NCI-H82 (cell line): ENCODE data around the gene PGGHG.
A peak's percentile ranks its signal among the peaks of the same experiment; 100 is the strongest.

Experiments
- DNase-seq: peaks from one replicate; lab custom pipeline; 2025; lab: John Stamatoyannopoulos, UW

The PGGHG gene

DNA sequence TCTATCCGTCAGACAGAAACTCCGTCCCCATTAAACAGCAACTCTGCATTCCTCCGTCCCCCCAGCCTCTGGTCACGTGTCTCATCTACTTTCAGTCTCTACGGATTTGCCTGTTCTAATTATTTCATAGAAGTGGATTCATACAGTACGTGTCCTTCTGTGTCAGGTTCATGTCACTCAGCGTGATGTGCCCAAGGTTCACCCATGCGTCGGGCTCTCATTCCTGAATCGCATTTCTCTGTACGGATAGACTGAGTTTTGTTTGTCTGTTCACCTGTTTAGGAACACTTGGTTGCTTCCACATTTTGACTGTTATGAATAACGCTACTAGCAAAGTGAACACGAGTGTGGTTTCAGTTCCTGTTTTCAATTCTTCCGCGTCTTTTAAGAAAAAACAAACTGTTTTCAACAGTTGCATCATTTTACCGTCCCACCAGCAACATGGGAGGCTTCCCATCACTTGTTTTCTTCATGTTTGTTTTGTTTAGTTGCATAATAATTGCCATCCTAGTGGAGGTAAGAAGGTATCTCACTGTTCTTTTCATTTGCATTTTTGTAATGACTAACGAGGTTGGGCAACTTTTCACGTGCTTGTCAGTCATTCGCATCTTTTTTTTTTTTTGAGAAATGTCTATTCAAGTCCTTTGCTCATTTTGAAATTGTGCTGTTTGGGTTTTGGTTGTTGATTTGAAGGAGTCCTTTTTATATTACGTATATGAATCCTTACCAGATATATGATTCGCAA is 19.6 kb upstream of the PGGHG start:
- no peak for DNase-seq

DNA sequence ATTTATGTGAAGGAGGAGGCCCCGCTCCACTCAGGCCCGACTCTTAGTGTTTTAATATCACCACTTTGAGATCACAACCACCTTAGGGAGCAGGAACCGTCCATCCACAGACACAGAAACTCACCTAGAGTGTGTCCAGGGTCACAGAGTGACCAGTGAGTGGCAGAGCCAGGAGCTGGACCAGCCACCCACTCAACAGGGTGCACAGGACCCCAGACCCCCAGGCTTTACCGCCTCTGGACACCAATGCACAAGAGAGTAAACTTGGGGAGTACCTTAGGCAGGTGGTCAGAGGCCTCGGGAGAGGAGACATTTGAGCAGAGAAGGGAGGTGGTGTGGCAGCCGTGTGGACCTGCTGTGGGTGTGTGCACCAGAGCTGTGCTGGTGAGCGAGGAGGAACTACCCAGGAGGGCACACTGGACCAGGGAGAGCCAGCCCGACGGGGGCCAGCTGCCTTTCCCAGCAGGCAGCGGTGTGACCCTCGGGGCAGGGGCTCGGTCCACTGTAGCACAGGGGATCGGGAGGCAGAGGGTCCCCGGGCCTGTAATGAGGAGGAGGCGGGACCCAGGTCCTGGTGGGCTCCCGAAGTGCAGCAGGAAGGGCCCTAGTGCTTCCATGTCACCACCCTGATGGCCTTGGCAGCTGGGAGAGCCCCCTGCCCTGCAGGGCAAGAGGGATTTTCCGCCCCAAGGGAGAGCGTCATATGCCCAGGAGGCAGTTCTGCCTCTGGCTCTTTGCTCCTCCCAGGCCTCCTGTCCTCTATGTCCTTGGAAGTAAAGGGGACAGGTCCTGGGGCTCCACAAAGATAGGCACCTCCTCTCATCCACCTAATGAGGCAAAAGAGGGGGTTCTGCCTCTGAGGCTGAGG is 18.2 kb upstream of the PGGHG start:
- no peak for DNase-seq

DNA sequence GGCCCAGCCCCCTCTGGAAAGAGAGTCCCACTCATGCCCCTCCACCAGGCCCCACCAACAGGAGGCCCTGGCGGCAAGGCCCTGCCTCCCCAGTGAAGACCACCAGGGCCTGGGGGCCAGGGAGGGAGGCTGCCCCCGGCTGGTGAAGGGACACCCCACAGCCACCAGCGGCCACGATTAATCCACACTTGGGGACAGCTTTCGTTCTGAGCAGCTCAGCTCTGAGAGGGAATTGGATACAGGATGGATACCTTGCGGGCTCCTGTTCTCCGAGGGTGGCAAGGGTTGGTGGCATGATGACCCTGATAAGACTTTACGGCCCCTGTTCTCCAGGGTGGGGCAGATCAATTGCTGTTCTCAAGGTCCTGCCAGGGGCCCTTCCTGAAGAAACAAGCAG is 17.6 kb upstream of the PGGHG start:
- no peak for DNase-seq

GRCh38 chr11:272195-272930 is 16.6 kb upstream of the PGGHG start:
- no peak for DNase-seq

DNA sequence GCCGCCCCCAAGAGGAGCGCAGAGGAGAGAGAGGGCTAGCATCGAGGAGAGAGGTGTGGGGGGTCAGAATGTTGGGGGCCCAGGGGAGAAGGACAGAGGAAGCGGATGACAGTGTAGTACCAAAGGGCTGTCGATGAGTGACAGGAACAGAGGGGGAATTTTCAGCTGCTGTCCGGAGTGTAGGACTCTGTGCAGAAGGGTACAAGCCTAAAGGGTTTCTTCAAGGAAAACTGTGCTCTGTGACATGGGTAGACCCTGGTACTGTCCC is 16.1 kb upstream of the PGGHG start:
- no peak for DNase-seq

GRCh38 chr11:276219-276618 is 12.7 kb upstream of the PGGHG start:
- DNase-seq, result no peak

DNA sequence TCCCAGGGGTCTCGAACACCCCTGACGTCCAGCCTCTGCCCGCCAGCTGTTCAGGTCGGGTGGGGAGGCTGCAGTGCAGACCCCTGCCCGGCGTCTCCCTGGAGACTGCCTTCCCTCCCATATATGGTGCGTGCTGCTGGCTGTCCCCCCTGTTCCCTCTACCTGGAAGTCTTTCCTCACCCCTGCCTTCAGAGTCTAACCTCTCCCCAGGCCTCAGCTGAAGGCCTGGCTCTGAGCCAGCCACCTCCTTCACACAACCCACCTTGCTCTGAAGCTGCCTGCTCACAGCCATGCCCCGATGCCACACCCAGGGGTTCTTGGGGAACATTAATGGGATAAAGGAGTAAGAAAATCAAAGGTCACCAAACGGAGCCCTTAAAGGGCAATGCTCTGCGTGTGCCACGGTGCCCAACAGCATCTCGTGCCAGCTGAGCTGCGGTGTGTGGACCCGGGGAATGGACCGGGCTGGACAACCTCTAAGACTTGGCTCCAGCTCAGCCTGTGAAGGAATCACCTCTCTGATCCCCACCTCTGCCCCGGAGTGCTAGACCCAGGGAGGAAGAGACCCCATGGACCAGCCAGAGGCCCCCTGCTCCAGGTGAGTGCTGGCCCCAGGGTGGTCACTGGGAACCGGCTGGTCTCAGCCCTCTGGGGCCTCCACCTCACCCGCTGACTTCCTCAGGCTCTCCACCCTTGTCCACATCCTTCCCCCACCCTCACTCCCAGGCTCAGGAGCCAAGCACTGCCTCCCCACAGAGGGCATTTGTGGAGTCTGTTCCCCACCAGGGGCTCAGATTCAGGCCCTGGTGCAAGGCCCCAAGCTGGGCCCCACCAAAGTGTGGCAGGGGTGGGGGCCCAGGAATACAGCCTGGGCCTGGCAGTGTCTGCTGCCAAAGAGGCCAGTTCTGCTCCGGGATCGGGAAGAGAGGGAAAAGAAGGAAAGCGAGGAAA is 10.7 kb upstream of the PGGHG start, which contains the start of gene NLRP6:
Gene NLRP6 (plus strand): TSS at position 407 of the 951 bp plus-strand sequence. CDS start 163 bp downstream, at position 570.
- DNase-seq, result no peak

DNA sequence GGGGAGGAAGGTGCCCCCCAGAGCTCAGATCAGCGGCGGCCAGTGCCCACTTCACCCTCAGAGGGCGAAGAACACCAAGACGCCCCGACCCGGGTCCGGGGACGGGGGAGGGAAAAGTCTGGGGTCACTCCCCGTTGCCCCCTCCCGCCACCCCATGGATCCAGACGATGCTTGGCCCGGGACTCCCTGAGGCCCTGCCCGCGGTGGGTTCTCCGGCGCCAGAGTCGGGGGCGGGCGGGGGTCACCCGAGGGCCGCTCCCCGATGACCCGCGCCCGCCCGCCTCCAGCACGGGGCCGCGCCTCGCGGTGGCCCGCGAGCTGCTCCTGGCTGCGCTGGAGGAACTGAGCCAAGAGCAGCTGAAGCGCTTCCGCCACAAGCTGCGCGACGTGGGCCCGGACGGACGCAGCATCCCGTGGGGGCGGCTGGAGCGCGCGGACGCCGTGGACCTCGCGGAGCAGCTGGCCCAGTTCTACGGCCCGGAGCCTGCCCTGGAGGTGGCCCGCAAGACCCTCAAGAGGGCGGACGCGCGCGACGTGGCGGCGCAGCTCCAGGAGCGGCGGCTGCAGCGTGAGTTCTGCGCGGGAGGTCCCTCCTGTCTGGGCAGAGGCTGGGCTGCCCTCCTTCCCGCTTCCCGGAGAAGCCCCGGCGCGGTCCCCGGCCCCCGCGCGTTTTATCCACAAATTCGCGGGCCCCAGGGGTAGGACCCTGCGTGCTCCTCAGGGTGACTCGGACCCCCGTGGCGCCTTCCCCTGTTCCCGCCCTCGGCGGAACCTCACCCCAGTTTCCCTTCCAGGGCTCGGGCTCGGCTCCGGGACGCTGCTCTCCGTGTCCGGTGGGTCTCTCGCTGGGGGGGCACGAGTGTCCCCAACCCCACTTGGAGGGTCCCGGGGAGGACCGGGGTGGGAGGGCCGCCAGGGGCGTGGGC is 9.6 kb upstream of the PGGHG start:
- no peak for DNase-seq

DNA sequence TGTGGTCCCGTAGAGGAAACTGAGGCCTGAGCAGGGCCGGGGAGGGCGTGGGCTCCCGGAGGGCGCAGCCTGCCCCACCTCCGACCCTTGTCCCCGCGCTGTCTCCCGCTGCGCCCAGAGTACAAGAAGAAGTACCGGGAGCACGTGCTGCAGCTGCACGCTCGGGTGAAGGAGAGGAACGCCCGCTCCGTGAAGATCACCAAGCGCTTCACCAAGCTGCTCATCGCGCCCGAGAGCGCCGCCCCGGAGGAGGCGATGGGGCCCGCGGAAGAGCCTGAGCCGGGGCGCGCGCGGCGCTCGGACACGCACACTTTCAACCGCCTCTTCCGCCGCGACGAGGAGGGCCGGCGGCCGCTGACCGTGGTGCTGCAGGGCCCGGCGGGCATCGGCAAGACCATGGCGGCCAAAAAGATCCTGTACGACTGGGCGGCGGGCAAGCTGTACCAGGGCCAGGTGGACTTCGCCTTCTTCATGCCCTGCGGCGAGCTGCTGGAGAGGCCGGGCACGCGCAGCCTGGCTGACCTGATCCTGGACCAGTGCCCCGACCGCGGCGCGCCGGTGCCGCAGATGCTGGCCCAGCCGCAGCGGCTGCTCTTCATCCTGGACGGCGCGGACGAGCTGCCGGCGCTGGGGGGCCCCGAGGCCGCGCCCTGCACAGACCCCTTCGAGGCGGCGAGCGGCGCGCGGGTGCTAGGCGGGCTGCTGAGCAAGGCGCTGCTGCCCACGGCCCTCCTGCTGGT is 8.8 kb upstream of the PGGHG start:
- peak; percentile 7 for DNase-seq

DNA sequence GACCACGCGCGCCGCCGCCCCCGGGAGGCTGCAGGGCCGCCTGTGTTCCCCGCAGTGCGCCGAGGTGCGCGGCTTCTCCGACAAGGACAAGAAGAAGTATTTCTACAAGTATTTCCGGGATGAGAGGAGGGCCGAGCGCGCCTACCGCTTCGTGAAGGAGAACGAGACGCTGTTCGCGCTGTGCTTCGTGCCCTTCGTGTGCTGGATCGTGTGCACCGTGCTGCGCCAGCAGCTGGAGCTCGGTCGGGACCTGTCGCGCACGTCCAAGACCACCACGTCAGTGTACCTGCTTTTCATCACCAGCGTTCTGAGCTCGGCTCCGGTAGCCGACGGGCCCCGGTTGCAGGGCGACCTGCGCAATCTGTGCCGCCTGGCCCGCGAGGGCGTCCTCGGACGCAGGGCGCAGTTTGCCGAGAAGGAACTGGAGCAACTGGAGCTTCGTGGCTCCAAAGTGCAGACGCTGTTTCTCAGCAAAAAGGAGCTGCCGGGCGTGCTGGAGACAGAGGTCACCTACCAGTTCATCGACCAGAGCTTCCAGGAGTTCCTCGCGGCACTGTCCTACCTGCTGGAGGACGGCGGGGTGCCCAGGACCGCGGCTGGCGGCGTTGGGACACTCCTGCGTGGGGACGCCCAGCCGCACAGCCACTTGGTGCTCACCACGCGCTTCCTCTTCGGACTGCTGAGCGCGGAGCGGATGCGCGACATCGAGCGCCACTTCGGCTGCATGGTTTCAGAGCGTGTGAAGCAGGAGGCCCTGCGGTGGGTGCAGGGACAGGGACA is 8.0 kb upstream of the PGGHG start:
- DNase-seq, result no peak

GRCh38 chr11:281486-282161 is 7.3 kb upstream of the PGGHG start:
- DNase-seq, result no peak

DNA sequence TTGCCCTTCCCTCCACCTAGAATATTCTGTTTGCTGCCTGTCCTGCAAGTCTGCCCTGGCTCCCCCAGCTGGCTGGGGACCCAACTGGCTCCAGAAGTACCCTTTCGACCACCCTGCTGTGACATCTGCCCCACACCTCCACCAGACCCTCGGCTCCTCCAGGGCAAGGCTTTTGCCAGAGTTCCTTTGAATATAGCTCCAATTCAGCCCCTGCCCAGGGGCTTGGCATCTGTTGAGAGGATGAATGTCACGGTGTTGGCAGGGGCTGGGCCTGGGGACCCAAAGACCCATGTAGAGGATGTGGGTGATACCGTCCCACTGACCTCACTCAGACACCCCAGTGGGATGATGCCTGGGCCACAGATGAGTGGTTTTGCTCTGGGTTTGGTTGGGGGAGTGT is 6.8 kb upstream of the PGGHG start:
- no peak for DNase-seq

DNA sequence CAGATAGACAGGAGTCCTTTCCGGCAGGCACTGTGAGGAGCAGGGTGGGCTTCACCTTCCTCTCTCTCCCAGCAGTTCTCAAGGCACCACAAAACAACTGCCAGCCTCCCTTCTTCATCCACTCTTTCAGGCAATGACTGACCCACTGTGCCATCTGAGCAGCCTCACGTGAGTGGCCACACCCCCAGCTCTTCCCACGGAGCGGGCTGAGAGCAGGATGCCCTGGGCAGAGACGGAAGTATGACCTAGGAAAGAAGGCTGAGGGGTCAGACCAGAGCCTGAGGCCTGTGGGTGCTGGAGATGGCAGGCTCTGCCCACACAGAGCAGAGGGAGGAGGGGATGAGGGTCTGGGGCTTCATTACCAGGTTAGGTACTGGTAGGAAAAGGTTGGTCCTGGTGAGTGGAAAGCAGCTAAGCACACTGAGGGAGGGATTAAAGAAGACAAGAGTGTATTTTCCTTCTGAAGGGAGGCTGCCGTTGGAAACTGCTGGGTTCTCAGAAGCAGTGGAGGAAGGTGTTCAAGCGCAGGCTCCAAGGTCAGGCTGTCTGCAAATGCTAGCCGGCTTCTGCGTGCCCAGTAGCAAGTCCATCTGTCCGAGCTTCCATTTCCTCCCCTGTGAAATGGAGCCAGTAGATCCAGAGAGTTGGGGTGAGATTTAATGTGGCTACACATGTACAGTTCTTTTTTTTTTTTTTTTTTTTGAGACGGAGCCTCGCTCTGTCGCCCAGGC is 6.1 kb upstream of the PGGHG start:
- DNase-seq, result no peak

DNA sequence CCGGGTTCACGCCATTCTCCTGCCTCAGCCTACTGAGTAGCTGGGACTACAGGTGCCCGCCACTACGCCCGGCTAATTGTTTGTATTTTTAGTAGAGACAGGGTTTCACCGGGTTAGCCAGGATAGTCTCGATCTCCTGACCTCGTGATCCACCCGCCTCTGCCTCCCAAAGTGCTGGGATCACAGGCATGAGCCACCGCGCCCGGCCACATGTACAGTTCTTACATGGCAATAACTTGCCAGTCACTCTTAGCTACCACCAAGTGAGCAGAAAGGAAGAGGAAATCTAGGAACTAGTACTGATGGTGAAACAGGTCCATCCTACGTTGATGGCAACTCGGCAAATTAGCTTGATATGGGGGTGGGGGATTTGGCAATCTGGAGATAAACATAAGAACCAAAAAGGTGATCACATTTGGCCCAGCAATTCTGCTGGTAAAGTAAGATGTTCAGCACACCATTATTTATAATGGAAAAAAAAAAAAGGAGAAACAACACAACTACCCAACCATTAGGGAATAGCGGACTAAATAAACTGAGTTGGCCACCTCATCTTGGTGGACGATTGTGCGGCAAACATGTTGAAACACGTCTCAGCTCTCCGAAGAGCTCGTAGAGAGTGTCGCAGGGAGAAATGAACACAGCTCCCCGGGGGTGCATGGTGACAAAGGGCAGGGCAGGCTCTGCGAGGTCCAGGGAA is 5.4 kb upstream of the PGGHG start:
- no peak for DNase-seq

GRCh38 chr11:284105-285020 is 4.6 kb upstream of the PGGHG start:
- DNase-seq, result no peak
